DND-41 (cell line): Measurements from ENCODE around the gene CCDC110.

Experiments used
- ATAC-seq: fragments of 200-7000 bp; cut with Tn5 transposase; 3 replicates; pipeline ENCODE4 v1.9.1; 2021; ENCODE audit warnings: low read depth; ENCODE audit not compliant: insufficient read depth
- DNase-seq: peaks from one replicate; pipeline ENCODE4 v3.0.0-alpha.2; 2020
- H2AFZ ChIP-seq: 2 replicates; pipeline ENCODE4 v1.6.0; 2012; ENCODE audit warnings: low read depth, low read length
- H3K27ac ChIP-seq: 2 replicates; pipeline ENCODE4 v1.5.1; 2012; ENCODE audit warnings: low read length, inconsistent platforms
- H3K27me3 ChIP-seq: fragments of 200-600 bp; sonication (generic); 2 replicates; pipeline ENCODE4 v1.6.0; 2012; ENCODE audit warnings: low read length, mild to moderate bottlenecking, inconsistent platforms; ENCODE audit not compliant: insufficient read depth, poor library complexity
- H3K36me3 ChIP-seq: 2 replicates; pipeline ENCODE4 v1.5.1; 2012; ENCODE audit warnings: low read length, inconsistent platforms; ENCODE audit not compliant: insufficient read depth
- H3K4me1 ChIP-seq: 2 replicates; pipeline ENCODE4 v1.5.1; 2012; ENCODE audit warnings: mild to moderate bottlenecking, low read length; ENCODE audit not compliant: insufficient read depth
- H3K4me2 ChIP-seq: 2 replicates; pipeline ENCODE4 v1.6.0; 2012; ENCODE audit warnings: mild to moderate bottlenecking, moderate library complexity, low read length, inconsistent platforms; ENCODE audit not compliant: insufficient read depth
- H3K4me3 ChIP-seq, 2 experiments: fragments of 200-600 bp in 1 of 2; shearing (Covaris generic) in 1 of 2; 2 replicates each; pipeline ENCODE4 v1.5.1; 2012 to 2016; ENCODE audit warnings: inconsistent platforms in 2 of 2, low read length in 2 of 2, mild to moderate bottlenecking in 2 of 2, low read depth in 1 of 2, moderate library complexity in 1 of 2
- H3K79me2 ChIP-seq: 2 replicates; pipeline ENCODE4 v1.6.0; 2012; ENCODE audit warnings: low read length, inconsistent platforms; ENCODE audit not compliant: insufficient read depth
- H3K9ac ChIP-seq: 2 replicates; pipeline ENCODE4 v1.6.0; 2012; ENCODE audit warnings: low read depth, mild to moderate bottlenecking, inconsistent platforms, low read length, moderate library complexity
- H3K9me3 ChIP-seq: 2 replicates; pipeline ENCODE4 v1.5.1; 2012; ENCODE audit warnings: low read length, moderate library complexity, mild to moderate bottlenecking, inconsistent platforms; ENCODE audit not compliant: insufficient read depth, severe bottlenecking
- H4K20me1 ChIP-seq: 2 replicates; pipeline ENCODE4 v1.6.0; 2012; ENCODE audit warnings: low read length; ENCODE audit not compliant: insufficient read depth
- EZH2 ChIP-seq: IDR thresholded peaks from 3 replicates; pipeline ENCODE4 v1.6.1; 2012; ENCODE audit warnings: borderline replicate concordance, low read depth, mild to moderate bottlenecking, moderate library complexity, low read length, inconsistent platforms; ENCODE audit not compliant: severe bottlenecking
- TF ChIP-seq, protein P1 (sequence below): IDR thresholded peaks from 2 replicates; pipeline ENCODE4 v1.5.1; 2012; ENCODE audit warnings: borderline replicate concordance, low read length, moderate library complexity, mild to moderate bottlenecking; ENCODE audit not compliant: poor library complexity, severe bottlenecking; ENCODE audit errors: extremely low read depth

CCDC110 gene

DNA sequence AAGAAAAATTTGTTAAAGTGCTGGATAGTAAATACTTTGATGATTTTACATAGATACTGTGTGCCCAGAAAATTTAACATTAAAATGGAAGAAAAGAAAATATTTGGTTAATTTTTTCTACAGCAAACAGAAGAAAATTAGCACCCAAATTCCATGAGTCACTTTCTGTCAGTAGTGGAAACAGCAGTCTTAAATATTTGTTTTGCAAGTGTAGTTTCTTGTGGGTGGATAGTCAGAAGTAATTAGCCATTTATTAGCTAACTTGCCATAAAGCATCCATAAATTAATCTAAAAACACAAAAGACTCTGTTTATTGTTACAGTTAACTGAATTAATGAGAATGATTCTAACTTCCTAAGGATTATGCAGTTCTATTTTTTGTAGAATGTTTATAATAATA, 36.1 kb downstream of the CCDC110 start:
- H4K20me1 ChIP-seq = no peaks in the 10 kb centered on the region

DNA sequence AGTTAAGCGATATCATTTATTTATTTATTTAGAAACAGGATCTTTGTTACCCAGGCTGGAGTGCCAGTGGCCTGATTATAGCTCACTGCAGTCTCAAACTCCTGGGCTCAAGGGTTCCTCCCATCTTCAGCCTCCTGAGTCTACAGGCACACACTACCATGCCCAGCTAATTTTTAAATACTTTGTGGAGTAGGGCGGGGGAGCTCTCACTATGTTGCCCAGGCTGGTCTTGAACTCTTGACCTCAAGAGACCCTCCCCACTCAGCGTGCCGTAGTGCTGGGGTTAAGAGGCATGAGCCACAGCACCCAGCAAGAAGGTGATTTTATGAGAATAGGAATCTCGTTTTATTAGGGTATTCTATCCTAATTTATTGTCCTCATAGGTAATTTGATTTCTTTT, 41.9 kb downstream of the CCDC110 start:
- H3K36me3 ChIP-seq = no peaks in the 10 kb centered on the region
- H2AFZ ChIP-seq = no peak overlapping the region

More for the DNA sequence above, 36.1 kb downstream of the CCDC110 start:
- no peak overlapping the region for H3K27ac ChIP-seq
- no peak overlapping the region for H3K4me3 ChIP-seq
- H3K4me2 ChIP-seq = no peak overlapping the region
- no peaks in the 10 kb centered on the region for H3K9me3 ChIP-seq
- H3K9ac ChIP-seq = no peak overlapping the region
- no peak for DNase-seq
- no peaks in the 10 kb centered on the region for H3K79me2 ChIP-seq
- H3K4me1 ChIP-seq = no peaks in the 10 kb centered on the region
- no peak for ATAC-seq
- H2AFZ ChIP-seq = no peak overlapping the region
- no peak for TF ChIP-seq EZH2
- TF ChIP-seq, protein P1, sequence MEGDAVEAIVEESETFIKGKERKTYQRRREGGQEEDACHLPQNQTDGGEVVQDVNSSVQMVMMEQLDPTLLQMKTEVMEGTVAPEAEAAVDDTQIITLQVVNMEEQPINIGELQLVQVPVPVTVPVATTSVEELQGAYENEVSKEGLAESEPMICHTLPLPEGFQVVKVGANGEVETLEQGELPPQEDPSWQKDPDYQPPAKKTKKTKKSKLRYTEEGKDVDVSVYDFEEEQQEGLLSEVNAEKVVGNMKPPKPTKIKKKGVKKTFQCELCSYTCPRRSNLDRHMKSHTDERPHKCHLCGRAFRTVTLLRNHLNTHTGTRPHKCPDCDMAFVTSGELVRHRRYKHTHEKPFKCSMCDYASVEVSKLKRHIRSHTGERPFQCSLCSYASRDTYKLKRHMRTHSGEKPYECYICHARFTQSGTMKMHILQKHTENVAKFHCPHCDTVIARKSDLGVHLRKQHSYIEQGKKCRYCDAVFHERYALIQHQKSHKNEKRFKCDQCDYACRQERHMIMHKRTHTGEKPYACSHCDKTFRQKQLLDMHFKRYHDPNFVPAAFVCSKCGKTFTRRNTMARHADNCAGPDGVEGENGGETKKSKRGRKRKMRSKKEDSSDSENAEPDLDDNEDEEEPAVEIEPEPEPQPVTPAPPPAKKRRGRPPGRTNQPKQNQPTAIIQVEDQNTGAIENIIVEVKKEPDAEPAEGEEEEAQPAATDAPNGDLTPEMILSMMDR = no peak
- no peaks in the 10 kb centered on the region for H3K36me3 ChIP-seq
- H3K27me3 ChIP-seq = peaks cover 6% of the 10 kb centered on the region

DNA sequence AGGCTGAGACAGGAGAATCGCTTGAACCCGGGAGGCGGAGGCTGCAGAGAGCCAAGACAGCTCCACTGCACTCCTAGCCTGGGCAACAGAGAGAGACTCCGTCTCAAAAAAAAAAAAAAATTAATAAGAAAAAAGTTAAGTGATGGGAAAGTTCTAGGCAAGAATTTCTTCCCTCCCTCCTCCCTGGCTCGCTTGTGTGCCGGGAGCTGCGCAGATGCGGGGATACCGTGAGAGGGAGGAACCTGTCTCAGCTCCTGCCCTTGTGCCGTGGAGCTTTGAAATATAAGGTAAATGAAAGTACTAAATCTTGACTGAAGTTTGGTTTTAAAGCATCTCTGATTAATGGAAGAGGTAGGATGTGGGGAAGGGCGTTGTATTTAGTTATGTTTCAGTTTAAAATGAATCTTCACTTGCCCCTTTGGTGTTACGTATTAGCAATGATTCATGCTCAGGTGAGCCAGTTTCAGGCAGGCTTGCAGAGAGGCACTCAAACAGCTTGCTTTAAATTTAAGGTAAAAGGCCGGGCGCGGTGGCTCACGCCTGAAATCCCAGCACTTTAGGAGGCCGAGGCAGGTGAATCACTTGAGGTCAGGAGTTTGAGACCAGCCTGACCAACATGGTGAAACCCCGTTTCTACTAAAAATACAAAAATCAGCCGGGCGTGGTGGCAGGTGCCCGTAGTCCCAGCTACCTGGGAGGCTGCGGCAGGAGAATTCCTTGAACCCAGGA, 44.4 kb downstream of the CCDC110 start:
- H4K20me1 ChIP-seq = no peaks in the 10 kb centered on the region
- H3K36me3 ChIP-seq = peaks cover 1% of the 10 kb centered on the region
- H3K4me3 ChIP-seq = no peak overlapping the region
- H3K9me3 ChIP-seq = no peaks in the 10 kb centered on the region
- DNase-seq (no peak), ATAC-seq (no peak)
- H3K79me2 ChIP-seq = peaks cover 23% of the 10 kb centered on the region
- H3K4me1 ChIP-seq = peaks cover 32% of the 10 kb centered on the region
- H2AFZ ChIP-seq = no peak overlapping the region
- no peaks in the 10 kb centered on the region for H3K27me3 ChIP-seq
- no peak overlapping the region for H3K4me2 ChIP-seq
- TF ChIP-seq, protein P1 = no peak
- no peak for TF ChIP-seq EZH2
- no peak overlapping the region for H3K27ac ChIP-seq
- H3K9ac ChIP-seq = no peak overlapping the region

More for the DNA sequence above, 41.9 kb downstream of the CCDC110 start:
- ATAC-seq (no peak), DNase-seq (no peak)
- Histone ChIP-seq H3K4me1 (peaks cover 15% of the 10 kb centered on the region), H3K27me3 (no peaks in the 10 kb centered on the region), H3K4me3 (no peak overlapping the region), H3K9me3 (no peaks in the 10 kb centered on the region), H4K20me1 (no peaks in the 10 kb centered on the region), H3K27ac (no peak overlapping the region), H3K9ac (no peak overlapping the region), H3K4me2 (no peak overlapping the region), H3K79me2 (peaks cover 9% of the 10 kb centered on the region)
- TF ChIP-seq EZH2 = no peak
- TF ChIP-seq, protein P1 = no peak
